AG09319 (cell line): Measurements from ENCODE around the gene TMA7B.

Experiments
- DNase-seq: peaks from one replicate; pipeline ENCODE4 v3.0.0-alpha.2; 2010; ENCODE audit warnings: low read depth; ENCODE audit errors: extremely low read depth
- CTCF ChIP-seq: IDR thresholded peaks from 2 replicates; pipeline ENCODE4 v1.5.1; 2011; ENCODE audit warnings: low read depth, mild to moderate bottlenecking, inconsistent platforms, low read length, moderate library complexity

Gene TMA7B

GRCh38 chr22:39959640-39960447, at the start of gene TMA7B:
TSS of gene TMA7B (plus strand) at chr22:39960397. CDS start at chr22:39964375, 3,978 bp downstream.
- TF ChIP-seq CTCF, result no peak; the same call in none of the 2 replicates
- DNase-seq, result no peak

- DNase-seq, result no peak
- TF ChIP-seq CTCF, result no peak
Measured at GRCh38 chr22:39910876-39911613, 49.2 kb upstream of the TMA7B start.

- DNase-seq, result no peak
Measured at GRCh38 chr22:39913321-39913720, 46.9 kb upstream of the TMA7B start.

GRCh38 chr22:39913886-39914285, 46.3 kb upstream of the TMA7B start:
- DNase-seq, result no peak
- TF ChIP-seq CTCF, result no peak

More at GRCh38 chr22:39913321-39913720, 46.9 kb upstream of the TMA7B start:
- no peak for TF ChIP-seq CTCF

GRCh38 chr22:39914584-39914983, 45.6 kb upstream of the TMA7B start:
- DNase-seq, result no peak
- no peak for TF ChIP-seq CTCF

GRCh38 chr22:39915295-39915726, 44.9 kb upstream of the TMA7B start:
- TF ChIP-seq CTCF, result no peak

GRCh38 chr22:39916496-39916895, 43.7 kb upstream of the TMA7B start:
- DNase-seq, result no peak
- no peak for TF ChIP-seq CTCF

More at GRCh38 chr22:39915295-39915726, 44.9 kb upstream of the TMA7B start:
- DNase-seq, result no peak
